Epithelial cell of esophagus (primary cell): Measurements from ENCODE around the gene TCERG1L.

Experiments used
- DNase-seq: peaks from one replicate; pipeline ENCODE4 v3.0.0; 2010; ENCODE audit warnings: low read depth
- H3K4me3 ChIP-seq: 2 replicates; pipeline ENCODE4 v1.5.1; 2011; ENCODE audit warnings: mild to moderate bottlenecking, low read length, control low read depth
- CTCF ChIP-seq: IDR thresholded peaks from 2 replicates; pipeline ENCODE4 v1.5.1; 2011; ENCODE audit warnings: low read depth, mild to moderate bottlenecking, low read length, control low read depth, inconsistent platforms; ENCODE audit not compliant: insufficient read depth; ENCODE audit errors: missing control alignments

Gene TCERG1L

DNA sequence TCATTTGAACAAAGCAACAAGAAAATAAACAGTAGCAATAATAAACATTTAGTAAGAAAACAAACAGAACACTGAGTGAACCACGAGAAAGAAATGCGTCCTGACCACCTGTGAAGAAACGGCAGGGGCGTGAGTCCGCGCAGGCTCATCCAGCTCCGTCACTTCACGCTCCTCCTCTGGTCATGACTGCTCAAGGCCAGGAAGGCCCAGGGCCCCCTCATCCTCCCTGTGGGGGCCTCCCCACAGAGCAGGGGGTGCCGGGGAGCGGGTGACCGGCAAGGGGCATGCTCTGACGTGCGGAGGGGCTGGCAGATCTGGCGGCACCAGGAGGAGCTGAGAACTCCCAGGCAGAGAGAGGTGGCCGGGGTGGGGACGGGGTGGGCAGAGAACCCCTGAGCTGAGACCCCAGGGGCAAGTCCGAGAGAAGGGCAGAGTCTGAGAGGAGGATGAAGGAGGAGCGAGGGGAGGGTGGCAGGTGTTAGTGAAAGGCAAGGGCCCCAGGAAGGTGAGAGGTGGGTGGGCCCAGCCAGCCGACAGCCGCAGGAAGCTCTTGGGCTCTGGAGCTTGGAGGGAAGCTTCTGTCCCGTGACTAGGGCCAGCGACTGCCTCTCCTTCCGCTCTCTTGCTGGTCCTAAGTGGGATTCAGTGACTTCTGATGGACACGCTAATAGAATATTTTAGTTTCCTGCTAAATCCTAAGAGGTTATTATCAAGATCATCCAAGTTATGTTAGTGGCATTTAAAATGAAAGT lies 223.9 kb downstream of the TCERG1L start:
- DNase-seq, result no peak
- TF ChIP-seq CTCF, result no peak

DNA sequence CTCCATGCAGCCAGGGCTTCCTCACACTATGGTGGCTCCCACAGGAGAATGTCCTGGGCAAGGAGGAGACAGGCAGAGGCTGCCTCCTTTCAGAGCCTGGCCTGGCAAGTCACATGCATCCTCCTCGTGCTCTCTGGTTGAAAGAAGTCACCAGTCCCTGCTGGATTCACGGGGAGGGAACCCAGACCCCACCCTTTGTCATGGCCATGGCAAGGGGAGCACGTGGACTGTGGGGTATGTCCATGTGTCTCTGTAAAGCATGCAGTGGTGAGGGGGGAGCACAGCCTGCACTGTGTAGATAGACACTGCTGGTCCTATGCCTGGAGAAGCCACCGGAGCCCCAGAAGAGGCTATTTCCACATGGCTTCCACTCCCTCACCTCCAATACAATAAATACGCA lies 225.0 kb downstream of the TCERG1L start:
- TF ChIP-seq CTCF, result no peak
- DNase-seq, result no peak
- no peak overlapping the region for H3K4me3 ChIP-seq

More for the DNA sequence above, 223.9 kb downstream of the TCERG1L start:
- no peak overlapping the region for H3K4me3 ChIP-seq

GRCh38 chr10:131086094-131086493 lies 225.4 kb downstream of the TCERG1L start:
- no peak for DNase-seq
- H3K4me3 ChIP-seq, result no peak overlapping the region
- TF ChIP-seq CTCF, result no peak

GRCh38 chr10:131085091-131085860 lies 226.2 kb downstream of the TCERG1L start:
- no peak for TF ChIP-seq CTCF
- DNase-seq, result no peak
- H3K4me3 ChIP-seq, result no peak overlapping the region

DNA sequence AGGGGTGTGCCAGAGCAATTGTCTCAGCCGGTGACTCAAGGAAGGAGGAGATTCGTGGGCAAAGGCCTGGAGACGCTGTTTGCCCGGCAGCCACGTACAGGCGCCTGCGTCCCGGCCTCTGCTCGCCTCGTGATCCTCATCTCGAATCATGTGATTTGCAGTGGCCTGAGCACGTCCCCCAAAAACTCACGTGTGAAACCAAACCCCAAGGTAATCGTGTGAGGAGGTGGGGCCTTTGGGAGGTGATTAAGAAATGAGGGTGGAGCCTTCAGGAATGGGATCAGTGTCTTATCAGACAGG lies 226.8 kb downstream of the TCERG1L start:
- H3K4me3 ChIP-seq, result no peak overlapping the region
- no peak for DNase-seq
- TF ChIP-seq CTCF, result no peak

DNA sequence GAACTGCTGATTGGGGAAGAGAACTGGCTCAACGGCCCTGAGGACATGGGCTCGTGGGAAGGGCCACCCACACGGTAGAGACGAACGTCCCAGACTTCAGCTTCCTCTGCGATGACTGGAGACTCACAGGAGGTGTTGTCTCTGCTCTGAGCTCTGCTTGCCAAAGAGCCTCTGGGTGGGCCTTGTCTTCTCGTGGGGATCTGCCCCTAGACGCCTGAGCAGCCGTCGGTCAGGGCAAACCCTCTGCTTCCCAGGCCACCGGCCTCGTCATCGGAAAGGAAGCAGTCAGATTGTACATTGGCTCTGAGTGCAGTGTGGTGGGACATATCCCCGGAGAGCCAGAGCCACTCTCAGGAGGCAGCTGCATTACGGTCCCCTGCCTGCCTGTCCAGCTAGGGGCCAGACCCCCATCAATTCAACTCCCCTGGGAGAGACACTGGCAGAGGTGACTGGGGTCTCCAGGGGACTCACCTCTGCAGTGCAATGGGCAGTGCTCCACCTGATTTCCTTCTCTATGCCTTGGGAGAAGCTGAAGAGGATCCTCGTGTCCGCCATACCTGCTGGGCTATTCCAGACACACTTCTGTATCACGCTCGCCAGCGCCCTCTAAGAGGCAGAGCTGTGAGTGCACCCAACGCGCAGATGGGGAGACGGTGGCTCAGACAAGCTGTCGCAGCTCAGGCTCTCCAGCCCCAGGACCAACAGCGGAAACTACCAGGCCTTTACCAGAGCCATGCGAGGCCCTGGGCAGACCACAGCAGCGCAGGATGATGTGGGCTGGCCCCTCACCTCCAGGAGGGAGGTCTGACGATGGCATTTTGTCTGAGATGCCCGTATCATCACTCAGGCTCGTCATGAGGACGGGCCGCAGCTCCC lies 227.4 kb downstream of the TCERG1L start:
- DNase-seq, result no peak
- TF ChIP-seq CTCF, result no peak

More for the DNA sequence above, 227.4 kb downstream of the TCERG1L start:
- H3K4me3 ChIP-seq, result no peak overlapping the region
